DMS 273 (cell line): ENCODE results near the gene TMEM45A.
"Not testable (repeated sequence)": the region's sequence is repeated elsewhere in the genome, so short reads cannot be mapped to it uniquely, and the experiment has no call there.

Experiments used
- DNase-seq: peaks from one replicate; lab custom pipeline; 2025; ENCODE audit not compliant: unreplicated experiment; lab: John Stamatoyannopoulos, UW

TMEM45A gene, protein sequence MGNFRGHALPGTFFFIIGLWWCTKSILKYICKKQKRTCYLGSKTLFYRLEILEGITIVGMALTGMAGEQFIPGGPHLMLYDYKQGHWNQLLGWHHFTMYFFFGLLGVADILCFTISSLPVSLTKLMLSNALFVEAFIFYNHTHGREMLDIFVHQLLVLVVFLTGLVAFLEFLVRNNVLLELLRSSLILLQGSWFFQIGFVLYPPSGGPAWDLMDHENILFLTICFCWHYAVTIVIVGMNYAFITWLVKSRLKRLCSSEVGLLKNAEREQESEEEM

DNA sequence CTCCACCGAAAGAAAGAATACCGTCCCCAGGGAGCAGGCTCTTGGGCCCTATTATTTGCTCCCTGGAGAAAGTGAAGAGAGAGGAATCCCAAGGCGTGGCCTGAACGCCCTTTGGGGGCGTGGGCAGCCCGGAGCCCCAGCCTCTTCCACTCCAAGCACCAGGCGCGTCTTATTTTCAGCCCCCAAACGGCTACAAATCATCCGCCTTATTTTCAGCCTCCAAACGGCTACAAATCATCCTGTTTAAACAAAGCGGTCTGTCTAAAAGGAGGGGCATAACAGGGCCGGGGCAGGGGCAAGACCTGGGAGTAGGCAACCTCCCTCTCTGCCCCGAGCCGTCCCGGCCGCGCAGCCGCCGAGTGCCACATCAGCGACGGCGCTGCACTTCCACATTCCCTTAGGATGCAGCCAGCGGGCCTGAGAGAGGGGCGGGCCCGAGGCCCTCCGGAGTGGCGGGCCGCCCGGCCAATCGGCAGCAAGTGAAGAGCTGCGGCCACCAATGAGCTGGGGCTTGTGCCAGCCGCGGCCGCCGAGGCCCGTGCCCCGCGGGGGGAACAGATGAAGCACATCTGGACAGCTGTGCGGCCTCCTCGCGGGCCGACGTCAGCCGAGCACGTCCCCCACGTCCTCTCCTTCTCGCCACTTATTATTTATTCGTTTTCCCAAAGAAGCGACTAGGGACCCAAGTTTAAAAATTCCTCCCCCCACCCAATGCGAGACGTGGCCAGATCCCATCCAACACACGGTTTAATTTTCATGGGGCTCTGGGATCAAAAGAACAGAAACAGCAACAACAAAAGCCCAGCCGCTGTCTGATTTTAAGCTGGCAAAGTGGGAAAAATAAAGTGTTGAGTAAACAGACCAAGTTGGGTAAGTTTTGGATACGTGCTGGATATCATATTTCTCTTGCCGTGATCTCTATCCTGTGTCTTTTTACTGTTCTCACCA, at the start of gene TMEM45A:
Gene TMEM45A, plus strand, starts transcription at position 561 of the 948 bp plus-strand sequence. CDS start 62,593 bp downstream, outside the sequence.
- DNase-seq, result peak; percentile 99

DNA sequence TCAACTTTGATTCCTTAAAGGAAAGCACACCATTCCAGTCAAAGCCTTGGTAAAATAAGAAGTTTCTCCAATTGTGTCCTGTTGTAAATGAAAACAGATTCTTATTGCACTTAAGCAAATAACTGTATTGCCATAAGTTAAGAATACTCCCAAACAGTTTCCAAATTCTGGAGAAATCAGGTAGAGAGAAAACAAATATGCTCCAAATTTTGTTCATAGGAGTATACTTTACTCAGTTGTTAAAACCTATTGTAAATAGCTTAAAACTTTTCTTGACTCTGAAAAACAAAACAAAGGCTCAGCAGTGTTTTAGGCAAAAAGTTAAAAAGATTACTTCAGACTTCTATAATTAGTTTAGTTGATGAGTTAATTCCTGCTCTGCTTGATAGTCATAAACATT, 48.7 kb upstream of the TMEM45A start:
- DNase-seq, result no peak

DNA sequence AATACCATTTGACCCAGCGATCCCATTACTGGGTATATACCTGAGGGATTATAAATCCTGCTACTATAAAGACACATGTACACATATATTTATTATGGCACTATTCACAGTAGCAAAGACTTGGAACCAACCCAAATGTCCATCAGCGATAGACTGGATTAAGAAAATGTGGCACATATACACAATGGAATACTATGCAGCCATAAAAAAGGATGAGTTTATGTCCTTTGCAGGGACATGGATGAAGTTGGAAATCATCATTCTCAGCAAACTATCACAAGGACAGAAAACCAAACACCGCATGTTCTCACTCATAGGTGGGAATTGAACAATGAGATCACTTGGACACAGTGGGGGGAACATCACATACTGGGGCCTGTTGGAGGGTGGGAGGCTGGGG, 45.4 kb upstream of the TMEM45A start:
- not testable (repeated sequence) for DNase-seq

DNA sequence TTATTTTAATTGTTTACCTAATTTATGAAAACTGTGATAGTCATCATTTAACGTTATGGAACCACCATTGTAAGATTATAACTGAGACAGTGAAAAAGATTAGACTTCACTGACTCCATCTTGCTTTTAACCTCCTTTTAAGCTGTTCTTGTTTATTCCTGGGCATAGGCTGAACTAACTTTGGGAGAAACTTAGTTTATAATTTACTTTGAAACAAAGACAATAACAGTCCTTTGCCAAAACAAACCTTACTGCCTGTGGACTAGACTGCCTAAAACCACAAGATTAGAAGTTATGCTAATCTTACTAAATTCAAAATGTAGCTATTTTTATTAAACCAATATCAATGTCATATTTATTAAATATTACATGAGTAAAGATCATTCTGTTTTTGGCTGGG, 44.3 kb upstream of the TMEM45A start:
- no peak for DNase-seq

DNA sequence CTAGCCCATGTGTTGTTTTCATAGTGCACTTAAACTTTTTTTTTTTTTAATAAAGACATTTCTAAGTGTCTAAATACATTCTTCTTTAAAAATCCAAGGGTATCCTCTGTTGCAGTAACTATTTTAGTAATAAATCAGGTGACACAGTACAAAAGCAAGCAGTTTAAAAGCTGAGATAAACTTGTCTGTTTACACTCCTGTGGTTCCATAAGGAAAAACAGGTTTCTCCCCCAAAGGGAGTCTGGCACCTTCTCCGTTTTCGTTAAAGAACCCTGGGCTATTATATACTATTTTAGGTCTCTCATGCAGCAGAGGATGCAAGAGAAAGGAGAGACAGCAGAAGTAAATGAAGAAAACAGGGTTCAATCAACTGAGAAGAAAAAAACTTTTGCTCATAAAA, 43.2 kb upstream of the TMEM45A start:
- no peak for DNase-seq

DNA sequence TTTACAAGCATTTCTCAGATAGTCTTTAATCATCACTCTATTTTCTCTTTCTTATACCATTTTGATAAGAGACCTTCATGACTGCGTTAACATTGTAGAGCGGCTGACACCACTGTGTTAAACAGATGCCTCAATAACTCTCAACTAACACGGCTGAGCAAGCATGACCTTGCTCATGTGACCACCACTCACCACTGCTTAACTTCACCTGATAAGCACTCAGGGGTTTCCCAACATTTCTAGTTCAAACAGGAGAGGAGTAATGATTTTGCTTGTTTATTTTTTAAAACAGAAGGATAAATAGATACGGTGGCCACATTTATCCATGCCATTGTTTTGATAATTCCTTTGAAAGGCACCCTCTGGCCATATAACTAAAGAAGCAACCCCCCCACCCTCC, 37.7 kb upstream of the TMEM45A start:
- DNase-seq, result no peak

DNA sequence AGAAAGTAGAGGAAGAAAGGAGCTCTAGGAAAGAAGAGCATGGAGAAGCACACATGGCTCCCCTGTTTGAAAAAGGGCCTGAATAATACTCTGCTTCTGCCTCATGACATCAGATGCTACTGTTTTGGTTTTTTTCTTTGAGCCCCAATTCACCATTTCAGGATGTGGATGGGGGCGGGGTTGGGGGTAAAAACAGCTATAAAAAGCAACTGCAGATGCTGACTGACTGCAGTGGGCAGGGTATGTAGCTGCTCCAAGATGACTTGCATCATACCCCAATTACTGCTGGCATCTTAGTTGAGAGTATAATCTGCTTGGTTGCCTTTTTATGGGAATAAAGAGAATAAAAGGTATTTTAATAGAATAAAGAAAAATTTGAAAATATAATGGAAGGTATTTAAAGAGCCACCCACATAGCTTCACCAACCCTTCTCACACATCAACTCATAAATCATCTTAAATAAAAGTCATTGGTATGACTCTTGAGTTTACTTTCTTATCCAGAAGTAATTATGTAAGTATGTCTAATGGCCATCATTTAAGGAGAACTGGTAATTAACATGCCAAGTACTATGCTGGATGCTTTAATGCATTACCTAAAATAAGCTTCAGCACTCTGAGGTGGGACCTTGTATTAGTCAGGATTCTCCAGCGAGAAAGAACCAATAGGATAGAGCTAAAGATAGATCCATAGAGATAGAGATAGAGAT, 36.4 kb upstream of the TMEM45A start:
- no peak for DNase-seq

DNA sequence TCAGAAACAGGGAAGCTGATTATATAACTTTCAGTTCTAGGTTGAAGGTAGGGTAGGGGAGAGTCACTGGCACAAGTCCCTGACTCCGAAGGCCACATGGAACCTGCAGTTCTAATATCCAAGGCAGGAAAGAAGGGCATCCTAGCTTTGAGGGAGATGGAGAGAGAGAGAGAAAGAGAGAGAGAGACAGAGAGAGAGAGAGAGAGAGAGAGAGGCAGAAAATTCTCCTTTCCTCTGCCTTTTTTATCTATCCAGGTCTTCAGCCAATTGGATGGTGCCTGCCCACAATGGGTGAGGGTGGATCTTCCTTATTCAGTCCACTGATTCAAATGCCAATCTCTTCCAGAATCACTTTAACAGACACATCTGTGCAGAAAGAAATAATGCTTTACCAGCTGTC, 35.7 kb upstream of the TMEM45A start:
- no peak for DNase-seq

DNA sequence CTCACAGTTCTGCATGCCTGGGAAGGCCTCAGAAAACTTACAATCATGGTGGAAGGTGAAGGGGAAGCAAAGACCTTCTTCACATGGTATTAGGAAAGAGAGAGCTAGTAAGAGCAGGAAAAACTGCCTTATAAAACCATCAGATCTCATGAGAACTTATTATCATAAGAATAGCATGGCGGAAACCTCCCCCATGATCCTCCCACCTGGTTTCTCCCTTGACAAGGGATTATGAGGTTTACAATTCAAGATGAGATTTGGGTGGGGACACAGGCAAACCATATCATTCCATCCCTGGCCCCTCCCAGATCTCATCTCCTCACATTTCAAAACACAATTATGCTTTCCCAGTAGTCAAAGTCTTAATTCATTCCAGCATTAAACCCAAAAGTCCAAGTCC, 34.6 kb upstream of the TMEM45A start:
- DNase-seq, result no peak

DNA sequence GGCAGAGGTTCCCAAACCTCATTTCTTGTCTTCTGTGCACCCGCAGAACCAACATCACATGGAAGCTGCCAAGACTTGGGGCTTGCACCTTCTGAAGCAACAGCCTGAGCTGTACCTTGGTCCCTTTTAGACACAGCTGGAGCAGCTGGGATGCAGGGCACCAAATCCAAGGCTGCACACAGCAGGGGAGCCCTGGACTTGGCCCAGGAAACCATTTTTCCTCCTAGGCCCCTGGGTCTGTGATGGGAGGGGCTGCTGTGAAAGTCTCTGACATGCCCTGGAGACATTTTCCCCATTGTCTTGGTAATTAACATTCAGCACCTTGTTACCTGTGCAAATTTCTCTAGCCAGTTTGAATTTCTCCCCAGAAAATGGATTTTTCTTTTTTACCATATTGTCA, 33.6 kb upstream of the TMEM45A start:
- DNase-seq, result no peak

DNA sequence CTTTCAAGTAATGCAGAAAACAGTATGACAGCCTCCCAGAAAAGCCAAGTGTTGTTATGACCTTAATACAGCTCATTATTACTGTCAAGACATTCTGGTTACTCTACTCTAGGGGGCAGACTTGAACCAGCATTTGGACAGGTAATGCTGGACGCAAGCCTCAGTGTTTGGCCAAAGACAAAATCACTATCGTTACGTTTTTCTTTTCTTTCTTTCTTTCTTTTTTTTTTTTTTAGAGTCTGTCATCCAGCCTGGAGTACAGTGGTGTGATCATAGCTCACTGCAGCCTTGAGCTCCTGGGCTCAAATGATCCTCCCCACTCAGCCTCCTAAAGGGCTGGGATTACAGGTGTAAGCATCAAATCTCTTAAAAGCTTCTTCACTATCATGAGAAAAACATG, 29.4 kb upstream of the TMEM45A start:
- DNase-seq, result peak; percentile 85

DNA sequence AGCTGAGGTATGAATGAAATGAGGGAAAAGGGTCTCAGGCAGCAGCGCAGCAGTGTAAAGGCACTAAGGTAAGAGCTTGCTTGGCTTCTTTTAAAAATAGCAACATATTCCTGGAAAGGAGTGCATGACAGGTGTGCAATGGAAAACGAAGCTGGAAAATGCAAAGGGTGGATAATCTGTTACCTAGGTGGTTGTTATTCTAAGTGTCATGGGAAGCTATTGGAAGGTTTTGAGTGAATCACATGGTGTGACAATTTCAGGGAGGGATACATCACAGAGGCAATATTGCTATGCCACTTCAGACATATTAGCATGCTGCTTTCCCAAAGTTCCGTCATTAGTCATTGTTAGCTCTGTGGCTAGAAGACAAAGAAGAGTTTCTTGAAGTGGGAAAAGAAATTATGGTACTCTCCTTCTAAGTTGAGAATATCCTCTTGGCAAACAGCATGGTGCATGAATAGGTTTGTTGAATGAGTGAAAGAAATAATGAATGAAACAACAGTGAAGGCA, 28.7 kb upstream of the TMEM45A start:
- DNase-seq, result no peak

DNA sequence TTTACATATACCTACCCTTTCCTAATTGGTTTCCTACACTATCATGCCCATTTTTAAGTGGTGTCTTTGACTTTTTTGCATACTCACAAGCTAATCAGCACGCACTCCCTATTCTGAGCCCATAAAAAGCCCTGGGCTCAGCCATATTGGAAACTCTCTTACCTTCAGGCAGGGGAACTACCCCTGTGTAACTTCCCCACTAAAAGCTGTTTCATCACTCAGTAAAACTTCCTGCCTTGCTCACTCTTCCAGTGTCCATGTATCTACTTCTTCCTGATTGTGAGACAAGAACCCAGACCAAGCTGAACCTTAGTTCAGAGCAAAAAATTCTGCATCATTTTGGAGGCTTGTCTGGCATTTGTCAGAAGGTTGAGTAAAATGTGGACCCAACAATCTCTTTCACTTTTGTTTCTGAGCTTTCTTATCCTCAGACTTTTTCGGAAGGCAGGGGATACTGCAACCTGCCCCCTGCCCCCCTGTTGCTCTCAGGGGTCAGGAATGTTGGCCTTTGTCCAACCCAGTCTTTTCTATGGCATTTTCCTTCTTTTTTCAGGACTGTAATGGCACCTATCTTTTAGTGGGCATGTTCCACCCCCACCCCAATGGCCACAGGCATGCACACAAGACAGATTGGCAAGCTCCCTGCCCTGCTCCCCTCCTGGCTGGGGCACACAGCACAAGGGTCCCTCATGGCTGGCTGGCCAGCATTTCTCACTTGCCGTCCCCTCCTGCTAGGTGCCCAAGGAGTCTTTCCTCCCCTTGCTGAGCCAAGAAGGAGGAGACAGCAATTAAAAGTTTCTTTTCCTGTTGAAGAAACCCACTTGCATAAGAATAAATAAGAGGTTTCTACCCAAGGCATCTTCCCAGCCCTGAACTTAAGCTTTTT, 26.3 kb upstream of the TMEM45A start:
- no peak for DNase-seq

DNA sequence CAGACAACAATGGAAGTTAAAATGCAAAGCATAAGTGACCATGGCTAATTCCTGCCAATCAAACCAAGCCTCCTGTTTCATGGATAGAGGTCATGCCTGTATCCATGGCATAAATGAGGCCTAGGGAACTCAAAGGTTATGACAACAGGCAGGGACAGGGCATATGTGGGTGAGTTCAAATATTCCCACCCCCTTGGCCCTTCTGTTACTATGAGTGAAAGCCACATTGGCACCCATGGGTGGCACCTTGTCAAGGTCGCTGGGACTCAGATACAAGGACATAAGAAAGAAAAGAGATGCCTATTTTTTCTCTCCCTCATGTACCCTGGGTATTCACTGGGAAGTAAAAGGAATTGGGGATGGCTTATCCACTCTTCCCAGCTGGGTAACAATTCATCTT, 25.3 kb upstream of the TMEM45A start:
- DNase-seq, result no peak

DNA sequence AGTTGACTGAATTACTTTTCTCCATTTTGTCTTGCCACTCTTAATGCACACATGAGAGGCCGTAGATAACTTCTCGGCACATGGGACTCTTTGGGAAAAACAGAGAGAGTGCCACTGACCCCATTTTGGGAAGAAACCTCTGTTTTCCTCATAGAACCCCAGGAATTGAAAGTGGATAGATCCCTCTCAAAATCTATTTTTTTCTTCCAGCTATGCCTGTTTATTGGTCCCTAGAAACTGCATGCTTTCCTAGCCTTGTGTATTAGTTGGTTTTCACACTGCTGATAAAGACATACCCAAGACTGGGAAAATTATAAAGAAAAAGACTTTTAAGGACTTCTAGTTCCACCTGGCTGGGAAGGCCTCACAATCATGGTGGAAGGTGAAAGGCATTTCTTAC, 23.7 kb upstream of the TMEM45A start:
- DNase-seq, result no peak

DNA sequence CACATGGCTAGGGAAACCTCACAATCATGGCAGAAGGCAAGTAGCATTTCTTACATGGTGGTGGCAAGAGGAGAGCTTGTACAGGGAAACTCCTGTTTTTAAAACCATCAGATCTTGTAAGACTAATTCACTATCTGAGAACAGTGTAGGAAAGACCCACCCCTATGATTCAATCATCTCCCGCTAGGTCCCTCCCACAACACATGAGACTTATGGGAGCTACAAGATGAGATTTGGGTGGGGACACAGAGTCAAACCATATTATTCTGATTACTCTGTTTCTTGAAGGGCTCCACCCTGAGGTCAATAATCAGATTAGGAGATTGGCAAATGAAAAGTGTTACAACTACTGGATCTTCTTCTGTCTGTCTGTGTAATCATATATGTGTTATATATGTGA, 21.5 kb upstream of the TMEM45A start:
- DNase-seq, result no peak

DNA sequence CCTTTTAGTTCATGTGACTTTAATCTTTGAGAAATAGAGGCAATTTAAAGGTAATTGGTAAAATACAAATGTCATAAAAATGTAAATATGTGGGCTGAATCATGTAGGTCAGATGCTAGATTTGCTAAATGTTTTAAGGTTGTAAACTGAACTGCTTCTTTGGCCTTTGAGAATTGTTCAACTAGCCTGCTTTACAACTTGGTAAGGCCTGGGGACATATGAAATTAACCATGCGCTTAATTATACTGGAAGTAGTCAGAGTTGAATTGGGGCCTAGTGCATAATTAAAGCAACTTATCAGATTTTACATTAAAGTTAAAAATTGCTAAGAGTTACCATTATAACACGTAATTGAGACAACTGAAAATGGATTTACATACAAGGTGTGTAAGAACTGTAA, 21.0 kb upstream of the TMEM45A start:
- no peak for DNase-seq

DNA sequence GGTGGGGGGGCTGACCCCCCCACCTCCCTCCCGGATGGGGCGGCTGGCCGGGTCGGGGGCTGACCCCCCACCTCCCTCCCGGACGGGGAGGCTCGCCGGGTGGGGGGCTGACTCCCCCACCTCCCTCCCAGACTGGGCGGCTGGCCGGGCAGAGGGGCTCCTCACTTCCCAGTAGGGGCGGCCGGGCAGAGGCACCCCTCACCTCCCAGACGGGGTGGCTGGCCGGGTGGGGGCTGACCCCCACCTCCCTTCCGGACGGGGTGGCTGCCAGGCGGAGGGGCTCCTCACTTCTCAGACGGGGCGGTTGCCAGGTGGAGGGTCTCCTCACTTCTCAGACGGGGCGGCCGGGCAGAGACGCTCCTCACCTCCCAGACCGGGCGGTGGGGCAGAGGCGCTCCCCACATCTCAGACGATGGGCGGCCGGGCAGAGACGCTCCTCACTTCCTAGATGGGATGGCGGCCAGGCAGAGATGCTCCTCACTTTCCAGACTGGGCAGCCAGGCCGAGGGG, 14.5 kb upstream of the TMEM45A start:
- DNase-seq, result not testable (repeated sequence)

DNA sequence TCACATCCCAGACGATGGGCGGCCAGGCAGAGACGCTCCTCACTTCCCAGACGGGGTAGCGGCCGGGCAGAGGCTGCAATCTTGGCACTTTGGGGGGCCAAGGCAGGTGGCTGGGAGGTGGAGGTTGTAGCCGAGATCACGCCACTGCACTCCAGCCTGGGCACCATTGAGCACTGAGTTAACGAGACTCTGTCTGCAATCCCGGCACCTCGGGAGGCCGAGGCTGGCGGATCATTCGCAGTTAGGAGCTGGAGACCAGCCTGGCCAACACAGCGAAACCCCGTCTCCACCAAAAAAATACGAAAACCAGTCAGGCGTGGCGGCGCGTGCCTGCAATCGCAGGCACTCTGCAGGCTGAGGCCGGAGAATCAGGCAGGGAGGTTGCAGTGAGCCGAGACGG, 13.9 kb upstream of the TMEM45A start:
- not testable (repeated sequence) for DNase-seq

DNA sequence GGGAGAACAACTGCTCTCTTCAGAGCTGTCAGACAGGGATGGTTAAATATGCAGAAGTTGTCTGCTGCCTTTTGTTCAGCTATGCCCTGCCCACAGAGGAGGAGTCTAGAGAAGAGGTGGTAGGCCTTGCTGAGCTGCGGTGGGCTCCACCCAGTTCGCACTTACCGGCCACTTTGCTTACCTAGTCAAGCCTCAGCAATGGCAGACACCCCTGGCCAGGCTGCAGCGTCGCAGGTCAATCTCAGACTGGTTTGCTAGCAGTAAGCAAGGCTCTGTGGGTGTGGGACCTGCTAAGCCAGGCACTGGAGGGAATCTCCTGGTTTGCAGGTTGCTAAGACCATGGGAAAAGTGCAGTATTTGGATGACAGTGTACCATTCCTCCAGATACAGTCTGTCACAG, 12.3 kb upstream of the TMEM45A start:
- DNase-seq, result no peak
